Esophagus squamous epithelium (tissue), 5 donors: ENCODE measurements around the gene TUBGCP5. TPM values are rescaled to one million over a fixed set of nuclear protein-coding genes. Genes with fewer than 3 reads are reported as not detected.
A peak's percentile ranks its signal among the peaks of the same experiment; 100 is the strongest.

Experiments used
- DNase-seq: peaks from one replicate; lab custom pipeline; 2025; lab: John Stamatoyannopoulos, UW
- H3K27ac ChIP-seq, 4 donors: fragments of 200-600 bp; sonication (generic); one replicate each; pipeline ENCODE4 v1.5.1; 2016 to 2019; ENCODE audit warnings: mild to moderate bottlenecking in 1 of 4
- H3K27me3 ChIP-seq, 4 donors: fragments of 200-600 bp; sonication (generic); 1 replicate in 3 of 4; 2 replicates in 1 of 4; pipeline versions ENCODE4 v1.5.1 to v1.6.0; 2017 to 2021; ENCODE audit warnings: antibody characterized with exemption in 1 of 4
- H3K36me3 ChIP-seq, 3 donors: fragments of 200-600 bp; sonication (generic); one replicate each; pipeline ENCODE4 v1.5.1; 2016 to 2019
- H3K4me1 ChIP-seq, 3 donors: fragments of 200-600 bp; sonication (generic); one replicate each; pipeline ENCODE4 v1.5.1; 2017 to 2019
- H3K4me3 ChIP-seq, 4 donors: fragments of 200-600 bp; sonication (generic); 1 replicate in 3 of 4; 2 replicates in 1 of 4; pipeline ENCODE4 v1.5.1; 2016 to 2019; ENCODE audit warnings: mild to moderate bottlenecking in 2 of 4, moderate library complexity in 1 of 4
- H3K9me3 ChIP-seq, 3 donors: fragments of 200-600 bp; sonication (generic); one replicate each; pipeline ENCODE4 v1.5.1; 2016 to 2019
- POLR2A ChIP-seq, 4 donors: fragments of 450-650 bp; IDR thresholded peaks; one replicate each; pipeline ENCODE4 v1.6.1; 2017; ENCODE audit warnings: antibody characterized with exemption in 4 of 4, mild to moderate bottlenecking in 4 of 4, moderate library complexity in 3 of 4
- WGBS, 2 donors: methylation state at CpG; one replicate each; pipeline ENCODE4 v1.1.5; 2018; 5-methylcytosine and 5-hydroxymethylcytosine counted together
- intact Hi-C: fragments of 100-400 bp; cut with DNase I; formaldehyde crosslinking; loops from one replicate; pipeline ENCODE4 v1.15.0; 2022
- total RNA-seq, 4 donors: library from RNA; depleted of rRNA; stranded (reverse); fragments of >200 nt; gene quantifications; one replicate each; pipeline ENCODE4 v1.1.0, GENCODE V29; 2016
- TF ChIP-seq, protein P1 (sequence below), 6 experiments: fragments of 450-650 bp in 4 of 6; fragments of 200-600 bp in 2 of 6; sonication (generic) in 2 of 6; IDR thresholded peaks; one replicate each; pipeline ENCODE4 v1.5.1; 2016 to 2019; ENCODE audit warnings: antibody characterized with exemption in 6 of 6, mild to moderate bottlenecking in 4 of 6, moderate library complexity in 4 of 6
- donor health status: DM: yes; HTN: yes; CAD: no.

TUBGCP5 gene
- total RNA-seq, 4 donors from 2014 or later, result 10.6 to 33.6 (median 20.0) TPM

DNA sequence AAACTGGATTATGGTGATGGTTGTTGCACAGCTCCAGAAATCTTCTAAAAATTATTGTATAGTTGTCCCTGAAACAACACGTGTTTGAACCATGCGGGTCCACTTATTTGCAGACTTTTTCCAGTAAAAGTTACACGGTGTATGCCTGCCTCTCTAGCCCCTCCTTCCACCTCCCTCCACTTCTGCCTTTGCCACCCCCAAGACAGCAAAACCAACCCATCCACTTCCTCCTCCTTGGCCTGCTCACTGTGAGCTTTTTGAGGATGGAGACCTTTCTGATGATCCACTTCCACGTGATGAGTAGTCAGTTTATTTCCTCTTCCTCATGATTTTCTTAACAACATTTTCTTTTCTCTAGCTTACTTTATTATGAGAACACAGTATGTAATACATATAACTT is 64.6 kb downstream of the TUBGCP5 start:
- intact Hi-C loops, result no loop called here
- H3K27ac ChIP-seq, result no peak overlapping the region
- no peaks in the 10 kb centered on the region for H3K9me3 ChIP-seq
- no peaks in the 10 kb centered on the region for H3K36me3 ChIP-seq
- TF ChIP-seq, protein P1, sequence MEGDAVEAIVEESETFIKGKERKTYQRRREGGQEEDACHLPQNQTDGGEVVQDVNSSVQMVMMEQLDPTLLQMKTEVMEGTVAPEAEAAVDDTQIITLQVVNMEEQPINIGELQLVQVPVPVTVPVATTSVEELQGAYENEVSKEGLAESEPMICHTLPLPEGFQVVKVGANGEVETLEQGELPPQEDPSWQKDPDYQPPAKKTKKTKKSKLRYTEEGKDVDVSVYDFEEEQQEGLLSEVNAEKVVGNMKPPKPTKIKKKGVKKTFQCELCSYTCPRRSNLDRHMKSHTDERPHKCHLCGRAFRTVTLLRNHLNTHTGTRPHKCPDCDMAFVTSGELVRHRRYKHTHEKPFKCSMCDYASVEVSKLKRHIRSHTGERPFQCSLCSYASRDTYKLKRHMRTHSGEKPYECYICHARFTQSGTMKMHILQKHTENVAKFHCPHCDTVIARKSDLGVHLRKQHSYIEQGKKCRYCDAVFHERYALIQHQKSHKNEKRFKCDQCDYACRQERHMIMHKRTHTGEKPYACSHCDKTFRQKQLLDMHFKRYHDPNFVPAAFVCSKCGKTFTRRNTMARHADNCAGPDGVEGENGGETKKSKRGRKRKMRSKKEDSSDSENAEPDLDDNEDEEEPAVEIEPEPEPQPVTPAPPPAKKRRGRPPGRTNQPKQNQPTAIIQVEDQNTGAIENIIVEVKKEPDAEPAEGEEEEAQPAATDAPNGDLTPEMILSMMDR (IDR thresholded peaks at IDR 0.05), result no peak
- no peak for TF ChIP-seq POLR2A (IDR thresholded peaks at IDR 0.05)
- no peak for DNase-seq
- no peaks in the 10 kb centered on the region for H3K27me3 ChIP-seq
- no peak overlapping the region for H3K4me3 ChIP-seq
- WGBS, 2 donors, result 53 to 73% methylated on average over 4 of the region's 4 CpGs
- peaks cover 4 to 33% (median 6%) of the 10 kb centered on the region in 3 donors for H3K4me1 ChIP-seq

DNA sequence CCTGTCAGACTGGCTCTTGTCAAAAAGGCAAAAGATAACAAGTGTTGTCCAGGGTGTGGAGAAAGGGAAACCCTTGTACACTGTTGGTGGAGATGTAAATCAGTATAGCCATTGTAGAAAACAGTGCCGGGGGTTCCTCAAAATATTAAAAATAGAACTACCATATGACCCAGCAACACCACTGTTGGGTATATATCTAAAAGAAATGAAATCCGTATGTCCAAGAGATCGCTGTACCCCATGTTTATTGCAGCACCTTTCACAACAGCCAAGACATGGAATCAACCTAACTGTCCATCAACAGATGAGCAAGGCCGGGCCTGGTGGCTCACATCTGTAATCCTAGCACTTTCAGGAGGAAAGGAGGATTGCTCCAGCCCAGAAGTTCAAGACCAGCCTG is 65.4 kb downstream of the TUBGCP5 start:
- TF ChIP-seq, protein P1 (IDR thresholded peaks at IDR 0.05), result no peak
- TF ChIP-seq POLR2A (IDR thresholded peaks at IDR 0.05), result no peak
- WGBS, 2 donors, result 79 to 90% methylated on average over 4 of the region's 4 CpGs
- DNase-seq, result no peak
- Histone ChIP-seq H3K4me3 (no peak overlapping the region), H3K36me3 (no peaks in the 10 kb centered on the region), H3K4me1 (peaks cover 4 to 32% (median 6%) of the 10 kb centered on the region in 3 donors), H3K9me3 (no peaks in the 10 kb centered on the region), H3K27ac (no peak overlapping the region), H3K27me3 (no peaks in the 10 kb centered on the region)
- intact Hi-C loops, result no loop called here

DNA sequence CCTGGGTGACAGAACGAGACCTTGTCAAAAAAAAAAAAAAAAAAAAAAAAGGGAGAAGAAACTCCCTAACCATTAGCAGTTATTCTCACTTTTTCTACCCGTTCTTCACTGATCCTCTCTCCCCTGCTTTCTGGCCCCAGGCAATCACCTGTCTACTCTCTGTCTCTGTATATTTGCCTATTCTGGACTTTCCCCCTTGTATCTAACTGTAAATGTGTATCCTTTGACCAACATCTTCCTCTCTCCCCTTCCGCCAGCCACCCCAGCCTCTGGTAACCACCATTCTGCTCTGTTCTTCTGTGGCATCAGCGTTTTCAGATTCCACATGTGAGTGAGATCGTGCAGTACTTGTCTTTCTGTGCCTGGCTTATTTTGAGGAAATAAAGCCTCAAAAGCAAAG is 66.1 kb downstream of the TUBGCP5 start:
- peaks cover 0 to 32% (median 4%) of the 10 kb centered on the region in 3 donors for H3K4me1 ChIP-seq
- intact Hi-C loops, result no loop called here
- H3K4me3 ChIP-seq, result no peak overlapping the region
- 52 to 57% methylated on average over 5 of the region's 5 CpGs for WGBS, 2 donors
- no peak overlapping the region for H3K27ac ChIP-seq
- TF ChIP-seq, protein P1 (IDR thresholded peaks at IDR 0.05), result no peak
- no peak for TF ChIP-seq POLR2A (IDR thresholded peaks at IDR 0.05)
- no peaks in the 10 kb centered on the region for H3K27me3 ChIP-seq
- no peaks in the 10 kb centered on the region for H3K36me3 ChIP-seq
- no peak for DNase-seq
- H3K9me3 ChIP-seq, result no peaks in the 10 kb centered on the region

DNA sequence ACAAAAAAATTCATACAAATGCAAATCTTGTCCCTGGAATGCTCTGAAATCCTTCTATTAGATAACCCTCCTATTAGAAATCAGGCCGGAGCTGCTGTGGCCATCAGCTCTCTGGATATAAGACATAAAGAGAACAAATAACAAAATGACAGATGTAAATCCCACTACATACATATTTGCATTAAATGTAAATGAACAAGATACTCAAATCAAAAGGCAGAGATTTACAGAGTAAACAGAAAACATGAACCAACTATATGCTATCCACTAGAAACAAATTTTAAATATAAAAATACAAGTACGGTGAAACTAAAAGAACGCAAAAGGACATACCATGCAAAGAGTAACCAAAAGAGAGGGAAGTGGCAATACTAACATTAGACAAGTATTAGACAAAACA is 69.9 kb downstream of the TUBGCP5 start:
- no peak overlapping the region for H3K4me3 ChIP-seq
- H3K27me3 ChIP-seq, result no peaks in the 10 kb centered on the region
- no peaks in the 10 kb centered on the region for H3K9me3 ChIP-seq
- DNase-seq, result no peak
- H3K36me3 ChIP-seq, result no peaks in the 10 kb centered on the region
- peaks cover 3 to 39% (median 11%) of the 10 kb centered on the region in 3 donors for H3K4me1 ChIP-seq
- intact Hi-C loops, result loop anchor here (10.0 kb wide), 1 partner anchor 125 kb away; no protein-coding TSS in a partner anchor
- 98% methylated on average over 3 of the region's 3 CpGs for WGBS, 2 donors
- TF ChIP-seq, protein P1 (IDR thresholded peaks at IDR 0.05), result no peak
- TF ChIP-seq POLR2A (IDR thresholded peaks at IDR 0.05), result no peak
- no peak overlapping the region for H3K27ac ChIP-seq

DNA sequence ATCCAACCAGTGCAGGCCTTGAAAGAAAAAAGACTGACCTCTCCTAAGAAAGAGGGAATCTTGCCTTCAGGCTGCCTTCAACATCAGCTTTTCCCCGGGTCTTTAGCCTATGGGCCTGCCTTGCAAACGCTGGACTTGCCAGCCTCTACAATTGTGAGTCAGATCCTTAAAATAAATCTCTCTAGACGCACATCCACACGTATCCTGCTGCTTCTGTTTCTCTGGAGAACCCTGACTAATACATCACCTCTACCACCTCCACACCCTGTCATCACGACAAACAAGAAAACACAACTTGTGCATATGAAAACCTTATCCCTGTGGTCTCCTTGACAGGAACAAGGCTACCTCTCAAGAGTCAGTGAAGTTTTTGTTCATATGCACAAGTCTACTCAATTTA is 71.0 kb downstream of the TUBGCP5 start:
- peaks cover 9 to 42% (median 18%) of the 10 kb centered on the region in 3 donors for H3K4me1 ChIP-seq
- H3K36me3 ChIP-seq, result no peaks in the 10 kb centered on the region
- peak overlapping the region in 1 of 4 donors; percentile 43 for H3K27ac ChIP-seq
- H3K9me3 ChIP-seq, result no peaks in the 10 kb centered on the region
- intact Hi-C loops, result loop anchor here (10.0 kb wide), 1 partner anchor 124 kb away; no protein-coding TSS in a partner anchor
- no peak for DNase-seq
- H3K4me3 ChIP-seq, result no peak overlapping the region
- TF ChIP-seq POLR2A (IDR thresholded peaks at IDR 0.05), result no peak
- TF ChIP-seq, protein P1 (IDR thresholded peaks at IDR 0.05), result no peak
- WGBS, 2 donors, result 19 to 41% methylated on average over 5 of the region's 5 CpGs
- no peaks in the 10 kb centered on the region for H3K27me3 ChIP-seq
